Measurements from ENCODE around the gene TACR1.

GRCh38 chr2:75068546-75068945, 130.8 kb downstream of the TACR1 start:
- TF ChIP-seq EZH2phosphoT487 (IDR thresholded peaks at IDR 0.05; ENCODE audit: low read length) (no peak), EZH2 (optimal IDR thresholded peaks at IDR 0.05; ENCODE audit: low read depth, low read length) (no peak)
- TF ChIP-seq, protein P1, sequence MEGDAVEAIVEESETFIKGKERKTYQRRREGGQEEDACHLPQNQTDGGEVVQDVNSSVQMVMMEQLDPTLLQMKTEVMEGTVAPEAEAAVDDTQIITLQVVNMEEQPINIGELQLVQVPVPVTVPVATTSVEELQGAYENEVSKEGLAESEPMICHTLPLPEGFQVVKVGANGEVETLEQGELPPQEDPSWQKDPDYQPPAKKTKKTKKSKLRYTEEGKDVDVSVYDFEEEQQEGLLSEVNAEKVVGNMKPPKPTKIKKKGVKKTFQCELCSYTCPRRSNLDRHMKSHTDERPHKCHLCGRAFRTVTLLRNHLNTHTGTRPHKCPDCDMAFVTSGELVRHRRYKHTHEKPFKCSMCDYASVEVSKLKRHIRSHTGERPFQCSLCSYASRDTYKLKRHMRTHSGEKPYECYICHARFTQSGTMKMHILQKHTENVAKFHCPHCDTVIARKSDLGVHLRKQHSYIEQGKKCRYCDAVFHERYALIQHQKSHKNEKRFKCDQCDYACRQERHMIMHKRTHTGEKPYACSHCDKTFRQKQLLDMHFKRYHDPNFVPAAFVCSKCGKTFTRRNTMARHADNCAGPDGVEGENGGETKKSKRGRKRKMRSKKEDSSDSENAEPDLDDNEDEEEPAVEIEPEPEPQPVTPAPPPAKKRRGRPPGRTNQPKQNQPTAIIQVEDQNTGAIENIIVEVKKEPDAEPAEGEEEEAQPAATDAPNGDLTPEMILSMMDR (IDR thresholded peaks at IDR 0.05; ENCODE audit: low read length), result no peak
